ENCODE results near the gene PCDHGC5. TPM values are rescaled to one million over a fixed set of nuclear protein-coding genes. Genes with fewer than 3 reads are reported as not detected.

Gene PCDHGC5
- total and polyA plus RNA-seq, 2 experiments from 2014 or later: 0.16 to 1.5 TPM

DNA sequence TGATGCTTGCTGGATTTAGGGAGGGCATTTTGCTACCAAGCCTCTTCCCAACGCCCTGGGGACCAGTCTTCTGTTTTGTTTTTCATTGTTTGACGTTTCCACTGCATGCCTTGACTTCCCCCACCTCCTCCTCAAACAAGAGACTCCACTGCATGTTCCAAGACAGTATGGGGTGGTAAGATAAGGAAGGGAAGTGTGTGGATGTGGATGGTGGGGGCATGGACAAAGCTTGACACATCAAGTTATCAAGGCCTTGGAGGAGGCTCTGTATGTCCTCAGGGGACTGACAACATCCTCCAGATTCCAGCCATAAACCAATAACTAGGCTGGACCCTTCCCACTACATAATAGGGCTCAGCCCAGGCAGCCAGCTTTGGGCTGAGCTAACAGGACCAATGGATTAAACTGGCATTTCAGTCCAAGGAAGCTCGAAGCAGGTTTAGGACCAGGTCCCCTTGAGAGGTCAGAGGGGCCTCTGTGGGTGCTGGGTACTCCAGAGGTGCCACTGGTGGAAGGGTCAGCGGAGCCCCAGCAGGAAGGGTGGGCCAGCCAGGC lies 23.0 kb downstream of the PCDHGC5 start:
- H3F3A ChIP-seq (replicated peaks; ENCODE audit: low read depth): 0 out of 2 replicates have a peak, but pooled peaks cover 4% of the 10 kb centered on the region
- H3K27me3 Mint-ChIP-seq (ENCODE audit: insufficient read depth, low read depth, poor library complexity): peaks cover 26% of the 10 kb centered on the region
- DNase-seq (ENCODE audit: low spot score) (no peak), ATAC-seq (no peak)
- H3K4me3 Mint-ChIP-seq: no peak overlapping the region
- H3K27me3 ChIP-seq (ENCODE audit: insufficient read depth): 0 out of 2 replicates have a peak, but pooled peaks cover 4% of the 10 kb centered on the region
- peaks cover 28% of the 10 kb centered on the region for H3K4me1 ChIP-seq (ENCODE audit: insufficient read depth)
- H3K27ac Mint-ChIP-seq: no peak overlapping the region
- no peaks in the 10 kb centered on the region for H3K9me2 ChIP-seq (ENCODE audit: insufficient read depth)
- peaks cover 3% of the 10 kb centered on the region; the same call in 1 of the 2 replicates for H3K36me3 ChIP-seq (ENCODE audit: insufficient read depth)
- H2AFZ ChIP-seq: no peak overlapping the region
- H3K27ac ChIP-seq (ENCODE audit: low read depth): no peak overlapping the region
- no peak overlapping the region for H3K4me2 ChIP-seq
- H3K79me2 ChIP-seq (replicated peaks; ENCODE audit: insufficient read depth): no peaks in the 10 kb centered on the region
- no peaks in the 10 kb centered on the region for H4K20me1 ChIP-seq (replicated peaks; ENCODE audit: insufficient read depth)
- TF ChIP-seq, protein P1, sequence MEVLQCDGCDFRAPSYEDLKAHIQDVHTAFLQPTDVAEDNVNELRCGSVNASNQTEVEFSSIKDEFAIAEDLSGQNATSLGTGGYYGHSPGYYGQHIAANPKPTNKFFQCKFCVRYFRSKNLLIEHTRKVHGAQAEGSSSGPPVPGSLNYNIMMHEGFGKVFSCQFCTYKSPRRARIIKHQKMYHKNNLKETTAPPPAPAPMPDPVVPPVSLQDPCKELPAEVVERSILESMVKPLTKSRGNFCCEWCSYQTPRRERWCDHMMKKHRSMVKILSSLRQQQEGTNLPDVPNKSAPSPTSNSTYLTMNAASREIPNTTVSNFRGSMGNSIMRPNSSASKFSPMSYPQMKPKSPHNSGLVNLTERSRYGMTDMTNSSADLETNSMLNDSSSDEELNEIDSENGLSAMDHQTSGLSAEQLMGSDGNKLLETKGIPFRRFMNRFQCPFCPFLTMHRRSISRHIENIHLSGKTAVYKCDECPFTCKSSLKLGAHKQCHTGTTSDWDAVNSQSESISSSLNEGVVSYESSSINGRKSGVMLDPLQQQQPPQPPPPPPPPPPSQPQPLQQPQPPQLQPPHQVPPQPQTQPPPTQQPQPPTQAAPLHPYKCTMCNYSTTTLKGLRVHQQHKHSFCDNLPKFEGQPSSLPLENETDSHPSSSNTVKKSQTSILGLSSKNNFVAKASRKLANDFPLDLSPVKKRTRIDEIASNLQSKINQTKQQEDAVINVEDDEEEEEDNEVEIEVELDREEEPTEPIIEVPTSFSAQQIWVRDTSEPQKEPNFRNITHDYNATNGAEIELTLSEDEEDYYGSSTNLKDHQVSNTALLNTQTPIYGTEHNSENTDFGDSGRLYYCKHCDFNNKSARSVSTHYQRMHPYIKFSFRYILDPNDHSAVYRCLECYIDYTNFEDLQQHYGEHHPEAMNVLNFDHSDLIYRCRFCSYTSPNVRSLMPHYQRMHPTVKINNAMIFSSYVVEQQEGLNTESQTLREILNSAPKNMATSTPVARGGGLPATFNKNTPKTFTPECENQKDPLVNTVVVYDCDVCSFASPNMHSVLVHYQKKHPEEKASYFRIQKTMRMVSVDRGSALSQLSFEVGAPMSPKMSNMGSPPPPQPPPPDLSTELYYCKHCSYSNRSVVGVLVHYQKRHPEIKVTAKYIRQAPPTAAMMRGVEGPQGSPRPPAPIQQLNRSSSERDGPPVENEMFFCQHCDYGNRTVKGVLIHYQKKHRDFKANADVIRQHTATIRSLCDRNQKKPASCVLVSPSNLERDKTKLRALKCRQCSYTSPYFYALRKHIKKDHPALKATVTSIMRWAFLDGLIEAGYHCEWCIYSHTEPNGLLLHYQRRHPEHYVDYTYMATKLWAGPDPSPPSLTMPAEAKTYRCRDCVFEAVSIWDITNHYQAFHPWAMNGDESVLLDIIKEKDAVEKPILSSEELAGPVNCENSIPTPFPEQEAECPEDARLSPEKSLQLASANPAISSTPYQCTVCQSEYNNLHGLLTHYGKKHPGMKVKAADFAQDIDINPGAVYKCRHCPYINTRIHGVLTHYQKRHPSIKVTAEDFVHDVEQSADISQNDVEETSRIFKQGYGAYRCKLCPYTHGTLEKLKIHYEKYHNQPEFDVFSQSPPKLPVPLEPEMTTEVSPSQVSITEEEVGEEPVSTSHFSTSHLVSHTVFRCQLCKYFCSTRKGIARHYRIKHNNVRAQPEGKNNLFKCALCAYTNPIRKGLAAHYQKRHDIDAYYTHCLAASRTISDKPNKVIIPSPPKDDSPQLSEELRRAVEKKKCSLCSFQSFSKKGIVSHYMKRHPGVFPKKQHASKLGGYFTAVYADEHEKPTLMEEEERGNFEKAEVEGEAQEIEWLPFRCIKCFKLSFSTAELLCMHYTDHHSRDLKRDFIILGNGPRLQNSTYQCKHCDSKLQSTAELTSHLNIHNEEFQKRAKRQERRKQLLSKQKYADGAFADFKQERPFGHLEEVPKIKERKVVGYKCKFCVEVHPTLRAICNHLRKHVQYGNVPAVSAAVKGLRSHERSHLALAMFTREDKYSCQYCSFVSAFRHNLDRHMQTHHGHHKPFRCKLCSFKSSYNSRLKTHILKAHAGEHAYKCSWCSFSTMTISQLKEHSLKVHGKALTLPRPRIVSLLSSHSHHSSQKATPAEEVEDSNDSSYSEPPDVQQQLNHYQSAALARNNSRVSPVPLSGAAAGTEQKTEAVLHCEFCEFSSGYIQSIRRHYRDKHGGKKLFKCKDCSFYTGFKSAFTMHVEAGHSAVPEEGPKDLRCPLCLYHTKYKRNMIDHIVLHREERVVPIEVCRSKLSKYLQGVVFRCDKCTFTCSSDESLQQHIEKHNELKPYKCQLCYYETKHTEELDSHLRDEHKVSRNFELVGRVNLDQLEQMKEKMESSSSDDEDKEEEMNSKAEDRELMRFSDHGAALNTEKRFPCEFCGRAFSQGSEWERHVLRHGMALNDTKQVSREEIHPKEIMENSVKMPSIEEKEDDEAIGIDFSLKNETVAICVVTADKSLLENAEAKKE (CRISPR knock-in tag; IDR thresholded peaks at IDR 0.05): no peak
- no peak for TF ChIP-seq CREB1 (CRISPR knock-in tag; IDR thresholded peaks at IDR 0.05; ENCODE audit: low read depth)
- TF ChIP-seq EZH2phosphoT487 (IDR thresholded peaks at IDR 0.05; ENCODE audit: unreplicated experiment): no peak
- H3K36me3 Mint-ChIP-seq (ENCODE audit: low read depth): peaks cover 32% of the 10 kb centered on the region
- H3K4me3 ChIP-seq: peak overlapping the region; percentile 97; the same call in 1 of the 2 replicates
- H3K9me3 Mint-ChIP-seq: no peaks in the 10 kb centered on the region
- H3K4me1 Mint-ChIP-seq: peaks cover 54% of the 10 kb centered on the region

DNA sequence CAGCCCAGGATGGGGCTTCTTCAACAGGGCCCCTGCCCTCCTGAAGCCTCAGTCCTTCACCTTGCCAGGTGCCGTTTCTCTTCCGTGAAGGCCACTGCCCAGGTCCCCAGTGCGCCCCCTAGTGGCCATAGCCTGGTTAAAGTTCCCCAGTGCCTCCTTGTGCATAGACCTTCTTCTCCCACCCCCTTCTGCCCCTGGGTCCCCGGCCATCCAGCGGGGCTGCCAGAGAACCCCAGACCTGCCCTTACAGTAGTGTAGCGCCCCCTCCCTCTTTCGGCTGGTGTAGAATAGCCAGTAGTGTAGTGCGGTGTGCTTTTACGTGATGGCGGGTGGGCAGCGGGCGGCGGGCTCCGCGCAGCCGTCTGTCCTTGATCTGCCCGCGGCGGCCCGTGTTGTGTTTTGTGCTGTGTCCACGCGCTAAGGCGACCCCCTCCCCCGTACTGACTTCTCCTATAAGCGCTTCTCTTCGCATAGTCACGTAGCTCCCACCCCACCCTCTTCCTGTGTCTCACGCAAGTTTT lies 23.6 kb downstream of the PCDHGC5 start:
- H3K79me2 ChIP-seq (replicated peaks; ENCODE audit: insufficient read depth): no peaks in the 10 kb centered on the region
- no peaks in the 10 kb centered on the region for H4K20me1 ChIP-seq (replicated peaks; ENCODE audit: insufficient read depth)
- H3K4me2 ChIP-seq: peak overlapping the region; percentile 100
- no peak overlapping the region for H3K27ac ChIP-seq (ENCODE audit: low read depth)
- peaks cover 32% of the 10 kb centered on the region for H3K36me3 Mint-ChIP-seq (ENCODE audit: low read depth)
- no peak overlapping the region for H3K27ac Mint-ChIP-seq
- H3K27me3 ChIP-seq (ENCODE audit: insufficient read depth): 0 out of 2 replicates have a peak, but pooled peaks cover 4% of the 10 kb centered on the region
- H3K4me1 ChIP-seq (ENCODE audit: insufficient read depth): peaks cover 28% of the 10 kb centered on the region
- H2AFZ ChIP-seq: peak overlapping the region; percentile 64; the same call in 1 of the 2 replicates
- DNase-seq (ENCODE audit: low spot score): peak; percentile 98
- peak; percentile 77 for ATAC-seq
- H3K4me3 ChIP-seq: peak overlapping the region; percentile 97
- H3K9me3 Mint-ChIP-seq: no peaks in the 10 kb centered on the region; the same call in 2 of the 3 replicates
- H3K27me3 Mint-ChIP-seq (ENCODE audit: insufficient read depth, low read depth, poor library complexity): peaks cover 26% of the 10 kb centered on the region
- no peaks in the 10 kb centered on the region for H3K9me2 ChIP-seq (ENCODE audit: insufficient read depth)
- 0 out of 2 replicates have a peak, but pooled peaks cover 4% of the 10 kb centered on the region for H3F3A ChIP-seq (replicated peaks; ENCODE audit: low read depth)
- H3K4me3 Mint-ChIP-seq: peak overlapping the region; percentile 81
- peaks cover 3% of the 10 kb centered on the region; the same call in 1 of the 2 replicates for H3K36me3 ChIP-seq (ENCODE audit: insufficient read depth)
- H3K4me1 Mint-ChIP-seq: peaks cover 49% of the 10 kb centered on the region
- TF ChIP-seq ZNF114 (CRISPR knock-in tag; IDR thresholded peaks at IDR 0.05): no peak
- TF ChIP-seq, protein P2, sequence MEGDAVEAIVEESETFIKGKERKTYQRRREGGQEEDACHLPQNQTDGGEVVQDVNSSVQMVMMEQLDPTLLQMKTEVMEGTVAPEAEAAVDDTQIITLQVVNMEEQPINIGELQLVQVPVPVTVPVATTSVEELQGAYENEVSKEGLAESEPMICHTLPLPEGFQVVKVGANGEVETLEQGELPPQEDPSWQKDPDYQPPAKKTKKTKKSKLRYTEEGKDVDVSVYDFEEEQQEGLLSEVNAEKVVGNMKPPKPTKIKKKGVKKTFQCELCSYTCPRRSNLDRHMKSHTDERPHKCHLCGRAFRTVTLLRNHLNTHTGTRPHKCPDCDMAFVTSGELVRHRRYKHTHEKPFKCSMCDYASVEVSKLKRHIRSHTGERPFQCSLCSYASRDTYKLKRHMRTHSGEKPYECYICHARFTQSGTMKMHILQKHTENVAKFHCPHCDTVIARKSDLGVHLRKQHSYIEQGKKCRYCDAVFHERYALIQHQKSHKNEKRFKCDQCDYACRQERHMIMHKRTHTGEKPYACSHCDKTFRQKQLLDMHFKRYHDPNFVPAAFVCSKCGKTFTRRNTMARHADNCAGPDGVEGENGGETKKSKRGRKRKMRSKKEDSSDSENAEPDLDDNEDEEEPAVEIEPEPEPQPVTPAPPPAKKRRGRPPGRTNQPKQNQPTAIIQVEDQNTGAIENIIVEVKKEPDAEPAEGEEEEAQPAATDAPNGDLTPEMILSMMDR (conservative IDR thresholded peaks at IDR 0.05; ENCODE audit: low read depth in 2 of 2): peak; percentile 89 to 94
- TF ChIP-seq, protein P3, sequence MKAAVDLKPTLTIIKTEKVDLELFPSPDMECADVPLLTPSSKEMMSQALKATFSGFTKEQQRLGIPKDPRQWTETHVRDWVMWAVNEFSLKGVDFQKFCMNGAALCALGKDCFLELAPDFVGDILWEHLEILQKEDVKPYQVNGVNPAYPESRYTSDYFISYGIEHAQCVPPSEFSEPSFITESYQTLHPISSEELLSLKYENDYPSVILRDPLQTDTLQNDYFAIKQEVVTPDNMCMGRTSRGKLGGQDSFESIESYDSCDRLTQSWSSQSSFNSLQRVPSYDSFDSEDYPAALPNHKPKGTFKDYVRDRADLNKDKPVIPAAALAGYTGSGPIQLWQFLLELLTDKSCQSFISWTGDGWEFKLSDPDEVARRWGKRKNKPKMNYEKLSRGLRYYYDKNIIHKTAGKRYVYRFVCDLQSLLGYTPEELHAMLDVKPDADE (IDR thresholded peaks at IDR 0.05): no peak
- TF ChIP-seq CREB1 (CRISPR knock-in tag; IDR thresholded peaks at IDR 0.05; ENCODE audit: low read depth): 0 out of 2 replicates have a peak, but pooled peaks have one; percentile 29
- peak; percentile 34; the same call in 1 of the 2 replicates for TF ChIP-seq POLR2AphosphoS5 (IDR thresholded peaks at IDR 0.05; ENCODE audit: low read depth)
